ENCODE measurements around the gene DUOX1.

Gene DUOX1

GRCh38 chr15:45169608-45170480, 40.0 kb downstream of the DUOX1 start:
- no peak for TF ChIP-seq CEBPB (IDR thresholded peaks at IDR 0.05)
- no peak for TF ChIP-seq MAX (IDR thresholded peaks at IDR 0.05)
- TF ChIP-seq USF1 (IDR thresholded peaks at IDR 0.05), result no peak
- no peak for TF ChIP-seq NFIC (IDR thresholded peaks at IDR 0.05)
- TF ChIP-seq REST (IDR thresholded peaks at IDR 0.05; ENCODE audit: low read depth), result no peak
- no peak for TF ChIP-seq ZBTB7A (IDR thresholded peaks at IDR 0.05; ENCODE audit: low read depth)
- no peak for TF ChIP-seq FOXM1 (IDR thresholded peaks at IDR 0.05; ENCODE audit: borderline replicate concordance, low read depth)
- no peak for TF ChIP-seq TEAD4 (IDR thresholded peaks at IDR 0.05)
- no peak for TF ChIP-seq EP300 (IDR thresholded peaks at IDR 0.05; ENCODE audit: borderline replicate concordance)
- TF ChIP-seq EGR1 (IDR thresholded peaks at IDR 0.05), result no peak
- TF ChIP-seq TCF12 (IDR thresholded peaks at IDR 0.05; ENCODE audit: low read depth), result no peak
- TF ChIP-seq TAF1 (IDR thresholded peaks at IDR 0.05; ENCODE audit: low read depth), result no peak
- no peak for TF ChIP-seq CREB1 (IDR thresholded peaks at IDR 0.05; ENCODE audit: low read depth)
- no peak for TF ChIP-seq YY1 (IDR thresholded peaks at IDR 0.05; ENCODE audit: low read depth)
- TF ChIP-seq RAD21 (IDR thresholded peaks at IDR 0.05; ENCODE audit: low read depth), result no peak

GRCh38 chr15:45171912-45172311, 42.1 kb downstream of the DUOX1 start:
- TF ChIP-seq CREB1 (IDR thresholded peaks at IDR 0.05; ENCODE audit: low read depth) (no peak), EP300 (IDR thresholded peaks at IDR 0.05; ENCODE audit: borderline replicate concordance) (no peak), TAF1 (IDR thresholded peaks at IDR 0.05; ENCODE audit: low read depth) (no peak), ZBTB7A (IDR thresholded peaks at IDR 0.05; ENCODE audit: low read depth) (no peak), FOXM1 (IDR thresholded peaks at IDR 0.05; ENCODE audit: borderline replicate concordance, low read depth) (no peak), TCF12 (IDR thresholded peaks at IDR 0.05; ENCODE audit: low read depth) (no peak), USF1 (IDR thresholded peaks at IDR 0.05) (no peak), MAX (IDR thresholded peaks at IDR 0.05) (no peak), NFIC (IDR thresholded peaks at IDR 0.05) (no peak), CEBPB (IDR thresholded peaks at IDR 0.05) (no peak), EGR1 (IDR thresholded peaks at IDR 0.05) (no peak), RAD21 (IDR thresholded peaks at IDR 0.05; ENCODE audit: low read depth) (no peak), REST (IDR thresholded peaks at IDR 0.05; ENCODE audit: low read depth) (no peak), YY1 (IDR thresholded peaks at IDR 0.05; ENCODE audit: low read depth) (no peak)

- TF ChIP-seq TEAD4 (IDR thresholded peaks at IDR 0.05) (no peak), USF1 (IDR thresholded peaks at IDR 0.05) (no peak), FOXM1 (IDR thresholded peaks at IDR 0.05; ENCODE audit: borderline replicate concordance, low read depth) (no peak), REST (IDR thresholded peaks at IDR 0.05; ENCODE audit: low read depth) (no peak), ZBTB7A (IDR thresholded peaks at IDR 0.05; ENCODE audit: low read depth) (no peak), NFIC (IDR thresholded peaks at IDR 0.05) (no peak), TCF12 (IDR thresholded peaks at IDR 0.05; ENCODE audit: low read depth) (no peak), MAX (IDR thresholded peaks at IDR 0.05) (no peak), CREB1 (IDR thresholded peaks at IDR 0.05; ENCODE audit: low read depth) (no peak), RAD21 (IDR thresholded peaks at IDR 0.05; ENCODE audit: low read depth) (no peak), EP300 (IDR thresholded peaks at IDR 0.05; ENCODE audit: borderline replicate concordance) (no peak), TAF1 (IDR thresholded peaks at IDR 0.05; ENCODE audit: low read depth) (no peak)
Measured at GRCh38 chr15:45174069-45174468, 44.3 kb downstream of the DUOX1 start.
